ENCODE data around the gene JARID2.
"Not testable (repeated sequence)": the region's sequence is repeated elsewhere in the genome, so short reads cannot be mapped to it uniquely, and the experiment has no call there.

Gene JARID2

GRCh38 chr6:15290962-15291704 lies 45.3 kb downstream of the JARID2 start:
- DNase-seq: no peak

GRCh38 chr6:15292721-15293302 lies 46.9 kb downstream of the JARID2 start:
- no peak for DNase-seq

- DNase-seq: no peak
Observed at GRCh38 chr6:15293674-15294073, 47.8 kb downstream of the JARID2 start.

- DNase-seq: no peak
Observed at GRCh38 chr6:15294504-15294903, 48.6 kb downstream of the JARID2 start.

- DNase-seq: no peak
Observed at GRCh38 chr6:15296249-15296648, 50.4 kb downstream of the JARID2 start.

- no peak for DNase-seq
Observed at GRCh38 chr6:15296735-15297134, 50.9 kb downstream of the JARID2 start.

GRCh38 chr6:15297167-15297566 lies 51.3 kb downstream of the JARID2 start:
- DNase-seq: not testable (repeated sequence)

- DNase-seq: no peak
Observed at GRCh38 chr6:15297895-15298590, 52.2 kb downstream of the JARID2 start.

- peak in 1 of 2 experiments; percentile 26 for DNase-seq
Observed at GRCh38 chr6:15299430-15300131, 53.7 kb downstream of the JARID2 start.

GRCh38 chr6:15301179-15302006 lies 55.5 kb downstream of the JARID2 start:
- DNase-seq: no peak

- no peak for DNase-seq
Observed at GRCh38 chr6:15303162-15303919, 57.5 kb downstream of the JARID2 start.

GRCh38 chr6:15303920-15304291 lies 58.0 kb downstream of the JARID2 start:
- no peak for DNase-seq

GRCh38 chr6:15304337-15305042 lies 58.6 kb downstream of the JARID2 start:
- DNase-seq: no peak

GRCh38 chr6:15305496-15305895 lies 59.6 kb downstream of the JARID2 start:
- DNase-seq: no peak

- DNase-seq: no peak
Observed at GRCh38 chr6:15305909-15306308, 60.0 kb downstream of the JARID2 start.

- peak in 1 of 2 experiments; percentile 28 for DNase-seq
Observed at GRCh38 chr6:15308435-15309213, 62.8 kb downstream of the JARID2 start.

- DNase-seq: no peak
Observed at GRCh38 chr6:15309611-15310283, 63.9 kb downstream of the JARID2 start.

GRCh38 chr6:15310680-15311079 lies 64.8 kb downstream of the JARID2 start:
- no peak for DNase-seq

GRCh38 chr6:15312500-15312899 lies 66.6 kb downstream of the JARID2 start:
- peak in 1 of 2 experiments; percentile 44 for DNase-seq

GRCh38 chr6:15313367-15313766 lies 67.5 kb downstream of the JARID2 start:
- DNase-seq: no peak

Data from SW 1271 (cell line).